Right cardiac atrium (tissue), 5 donors: ENCODE data around the gene ANKRD50. TPM values are rescaled to one million over a fixed set of nuclear protein-coding genes. Genes with fewer than 3 reads are reported as not detected.

Experiments used
- ATAC-seq, 2 donors: fragments of 200-7000 bp; cut with Tn5 transposase; one replicate each; pipeline versions ENCODE4 v1.8.0 to v1.9.1; 2020; ENCODE audit warnings: moderate library complexity in 2 of 2, mild to moderate bottlenecking in 1 of 2
- DNase-seq, 3 donors: peaks; one replicate each; pipeline ENCODE4 v3.0.0-alpha.2; 2020
- H3K27ac ChIP-seq: one replicate; pipeline ENCODE4 v1.5.1; 2013; ENCODE audit warnings: mild to moderate bottlenecking, low read length, control low read depth, moderate library complexity
- H3K27me3 ChIP-seq: one replicate; pipeline ENCODE4 v1.6.1; 2013; ENCODE audit not compliant: control insufficient read depth, insufficient read depth
- H3K4me1 ChIP-seq: one replicate; pipeline ENCODE4 v1.6.1; 2013; ENCODE audit warnings: low read length; ENCODE audit not compliant: control insufficient read depth, insufficient read depth
- H3K4me3 ChIP-seq: one replicate; pipeline ENCODE4 v1.5.1; 2013; ENCODE audit warnings: low read length, control low read depth
- H3K9me3 ChIP-seq: one replicate; pipeline ENCODE4 v1.6.1; 2013; ENCODE audit warnings: low read length; ENCODE audit not compliant: control insufficient read depth
- WGBS: extraction: QIAGEN DNeasy Blood & Tissue Kit; methylation state at CpG from one replicate; pipeline ENCODE4 v1.1.7; 2013; 5-methylcytosine and 5-hydroxymethylcytosine counted together
- intact Hi-C, 4 donors: fragments of 100-400 bp; cut with DNase I; formaldehyde crosslinking; loops; one replicate each; pipeline versions ENCODE4 v1.11.0 to v1.14.0; 2022 to 2023
- polyA plus RNA-seq: library from polyadenylated mRNA; stranded (reverse); fragments of 200-250 nt; gene quantifications from one replicate; pipeline ENCODE4 v1.2.3, GENCODE V29; 2013
- total RNA-seq, 4 donors: library from RNA; stranded (reverse); fragmentation: NEBNext Ultra II Directional; extraction: Animal tissue kit (Norgen Biotek cat#: 25700); gene quantifications; one replicate each; pipeline ENCODE4 v1.2.1, GENCODE V29; 2021
- donor health status: healthy with polysubstance abuse.
- donor health status: DM: no; HTN: yes; CAD: no.
- donor health status: DM: no; HTN: no; CAD: no.
- donor health status: DM: no; HTN: yes; CAD: no; lungs with severe emphysema.
- donor health status: DM: yes; HTN: yes; CAD: no.

ANKRD50 gene
- total and polyA plus RNA-seq, 5 donors = 3.0 to 11.5 (median 10.4) TPM

DNA sequence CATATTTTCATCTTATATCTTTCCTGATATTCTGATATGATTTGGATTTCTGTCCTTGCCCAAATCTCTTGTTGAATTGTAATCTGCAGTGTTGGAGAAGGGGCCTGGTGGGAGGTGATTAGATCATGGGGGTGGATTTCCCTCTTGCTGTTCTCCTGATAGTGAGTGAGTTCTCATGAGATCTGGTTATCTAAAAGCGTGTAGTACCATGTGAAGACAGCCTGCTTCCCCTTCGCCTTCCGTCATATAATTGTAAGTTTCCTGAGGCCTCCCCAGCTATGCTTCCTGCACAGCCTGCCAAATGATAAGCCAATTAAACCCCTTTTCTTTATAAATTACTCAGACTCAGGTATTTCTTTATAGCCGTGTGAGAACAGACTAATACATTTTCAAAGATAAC is 77.2 kb downstream of the ANKRD50 start:
- no peak for ATAC-seq
- Histone ChIP-seq H3K4me1 (no peaks in the 10 kb centered on the region), H3K4me3 (no peak overlapping the region), H3K9me3 (no peaks in the 10 kb centered on the region), H3K27ac (no peak overlapping the region), H3K27me3 (no peaks in the 10 kb centered on the region)
- DNase-seq = no peak
- intact Hi-C loops = no loop called here
- 67% methylated on average over 4 of the region's 4 CpGs for WGBS

DNA sequence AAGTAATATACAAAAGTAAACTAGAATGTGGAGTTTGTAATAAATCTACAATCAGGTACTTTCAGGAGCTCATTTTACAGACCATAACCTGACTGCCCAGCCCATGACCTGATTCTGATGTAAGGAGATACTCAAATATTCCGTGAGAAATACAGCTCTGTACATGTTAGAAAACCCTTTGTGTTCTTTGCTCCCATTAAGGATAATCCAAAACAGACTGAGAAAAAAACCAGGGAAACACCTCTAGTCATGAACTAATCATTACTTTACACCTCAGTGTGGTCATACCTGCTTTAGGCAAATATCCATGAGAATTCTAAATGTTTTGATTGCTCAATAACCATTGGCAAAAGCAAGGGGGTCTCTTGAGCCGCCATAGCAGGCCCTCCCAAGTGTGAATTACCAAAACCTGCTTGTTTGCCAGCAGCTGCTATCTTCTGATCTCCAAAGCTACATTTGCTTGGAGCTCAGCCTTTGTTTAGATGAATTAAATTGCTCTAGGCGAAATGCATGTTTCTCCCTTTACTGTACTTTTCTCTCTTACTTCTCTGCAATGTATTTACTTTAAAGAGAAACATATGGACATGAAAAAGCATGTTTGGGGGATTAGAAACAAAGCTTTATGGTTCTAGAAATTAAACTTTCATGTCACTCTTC is 79.1 kb downstream of the ANKRD50 start:
- H3K27ac ChIP-seq = no peak overlapping the region
- intact Hi-C loops = no loop called here
- no peak overlapping the region for H3K4me3 ChIP-seq
- ATAC-seq (no peak), DNase-seq (no peak)
- H3K4me1 ChIP-seq = no peaks in the 10 kb centered on the region
- no peaks in the 10 kb centered on the region for H3K9me3 ChIP-seq
- WGBS = 91% methylated on average over 3 of the region's 3 CpGs
- H3K27me3 ChIP-seq = no peaks in the 10 kb centered on the region

- 86% methylated on average over 5 of the region's 5 CpGs for WGBS
- DNase-seq (no peak), ATAC-seq (peak in 1 of 2 donors; percentile 13)
- Histone ChIP-seq H3K4me1 (no peaks in the 10 kb centered on the region), H3K4me3 (no peak overlapping the region), H3K9me3 (no peaks in the 10 kb centered on the region), H3K27me3 (no peaks in the 10 kb centered on the region), H3K27ac (no peak overlapping the region)
- intact Hi-C loops = no loop called here
Observed at GRCh38 chr4:124632439-124632838, 80.1 kb downstream of the ANKRD50 start.

DNA sequence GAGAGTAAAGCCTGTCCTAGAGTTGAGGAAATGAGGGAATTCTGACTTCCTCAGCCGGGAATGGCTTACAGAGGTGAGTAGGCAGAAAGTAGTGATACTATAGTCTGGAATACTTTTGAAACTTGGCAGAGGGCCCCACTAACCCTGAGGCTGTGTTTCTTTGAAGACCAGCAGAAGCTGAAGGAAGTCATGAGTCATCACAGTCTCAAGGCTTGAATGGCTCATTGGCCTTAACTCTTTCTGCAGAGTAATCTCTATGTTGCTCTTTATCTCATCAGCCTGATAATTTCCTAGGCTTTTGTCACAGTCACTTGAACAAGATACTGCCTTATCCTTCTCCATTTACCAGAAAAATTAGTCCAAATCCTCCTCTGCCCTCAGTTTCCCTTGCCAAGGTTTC is 80.8 kb downstream of the ANKRD50 start:
- H3K4me3 ChIP-seq = no peak overlapping the region
- H3K27me3 ChIP-seq = no peaks in the 10 kb centered on the region
- 23% methylated on average over 1 of the region's 1 CpG for WGBS
- peak in 2 of 3 donors; percentile 47 to 48 for DNase-seq
- H3K4me1 ChIP-seq = no peaks in the 10 kb centered on the region
- peak; percentile 88 to 99 for ATAC-seq
- H3K27ac ChIP-seq = no peak overlapping the region
- intact Hi-C loops = no loop called here
- H3K9me3 ChIP-seq = no peaks in the 10 kb centered on the region

- Histone ChIP-seq H3K4me3 (no peak overlapping the region), H3K9me3 (no peaks in the 10 kb centered on the region), H3K27me3 (no peaks in the 10 kb centered on the region), H3K27ac (no peak overlapping the region), H3K4me1 (no peaks in the 10 kb centered on the region)
- DNase-seq = no peak
- 70% methylated on average over 1 of the region's 1 CpG for WGBS
- no peak for ATAC-seq
- intact Hi-C loops = no loop called here
Observed at GRCh38 chr4:124629681-124630080, 82.9 kb downstream of the ANKRD50 start.
